Aortic smooth muscle cell (primary cell): ENCODE data around the gene DSCAML1. TPM values are rescaled to one million over a fixed set of nuclear protein-coding genes. Genes with fewer than 3 reads are reported as not detected.

ENCODE experiments used
- total RNA-seq: library from RNA; depleted of rRNA; stranded (reverse); fragments of >200 nt; gene quantifications from 2 replicates; pipeline ENCODE4 v1.2.3, GENCODE V29; 2014

The DSCAML1 gene
- not detected in 2 replicates for total RNA-seq

GRCh38 chr11:117796872-117797529, at the start of gene DSCAML1:
TSS of gene DSCAML1 (minus strand) at chr11:117797216. CDS start at chr11:117797079, 137 bp downstream.

GRCh38 chr11:117824571-117825537, 27.8 kb upstream of the DSCAML1 start, which contains the start of gene FXYD2:
TSS of gene FXYD2 (minus strand) at chr11:117824744. CDS start at chr11:117824678, 66 bp downstream.

Other genes starting within 250 kb of the DSCAML1 start
- not detected in 2 replicates for gene FXYD2, start 27.5 kb upstream of the DSCAML1 start, total RNA-seq
- gene FXYD6, start 79.4 kb upstream of the DSCAML1 start, total RNA-seq, result 0.19 TPM in 1 of 2 replicates, not detected in the other
- gene TMPRSS13, start 132.2 kb upstream of the DSCAML1 start, total RNA-seq, result not detected in 2 replicates
- gene IL10RA, start 189.2 kb upstream of the DSCAML1 start, total RNA-seq, result not detected in 2 replicates